ENCODE measurements around the gene TRUB2.

DNA sequence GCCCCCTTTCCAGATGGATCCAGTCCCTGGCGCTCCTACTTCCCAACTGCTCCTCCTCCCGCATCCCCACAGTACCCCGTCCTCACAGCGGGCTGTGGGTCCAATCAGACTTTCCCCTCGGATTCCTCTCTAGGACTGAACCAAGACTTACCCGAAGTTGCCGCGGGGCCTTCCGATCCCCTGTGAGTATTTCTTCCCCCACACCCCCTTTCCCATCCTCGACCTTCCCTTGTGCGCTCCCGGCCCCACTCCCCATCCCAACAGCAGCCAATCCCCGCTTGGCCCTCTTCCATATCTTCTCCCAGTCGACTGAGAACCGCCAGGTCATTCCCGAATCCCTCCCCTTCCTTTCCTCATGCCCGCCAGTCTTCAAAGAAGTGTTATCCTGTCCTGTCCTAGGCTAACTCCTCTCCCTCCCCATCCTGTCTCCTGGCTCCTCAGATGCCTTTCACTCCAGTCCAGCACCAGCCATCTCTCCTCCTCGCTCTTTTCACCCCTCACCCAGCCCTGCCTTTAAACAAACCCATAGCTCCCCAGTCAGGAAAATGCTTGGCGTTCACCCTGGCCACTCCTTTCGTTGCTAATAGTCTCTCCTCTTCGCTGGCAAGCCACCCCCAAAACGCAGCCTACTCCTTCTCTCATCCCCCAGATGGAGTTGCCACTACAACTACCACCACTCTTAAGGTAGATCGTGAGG lies 45.5 kb downstream of the TRUB2 start:
- TF ChIP-seq, protein P1, sequence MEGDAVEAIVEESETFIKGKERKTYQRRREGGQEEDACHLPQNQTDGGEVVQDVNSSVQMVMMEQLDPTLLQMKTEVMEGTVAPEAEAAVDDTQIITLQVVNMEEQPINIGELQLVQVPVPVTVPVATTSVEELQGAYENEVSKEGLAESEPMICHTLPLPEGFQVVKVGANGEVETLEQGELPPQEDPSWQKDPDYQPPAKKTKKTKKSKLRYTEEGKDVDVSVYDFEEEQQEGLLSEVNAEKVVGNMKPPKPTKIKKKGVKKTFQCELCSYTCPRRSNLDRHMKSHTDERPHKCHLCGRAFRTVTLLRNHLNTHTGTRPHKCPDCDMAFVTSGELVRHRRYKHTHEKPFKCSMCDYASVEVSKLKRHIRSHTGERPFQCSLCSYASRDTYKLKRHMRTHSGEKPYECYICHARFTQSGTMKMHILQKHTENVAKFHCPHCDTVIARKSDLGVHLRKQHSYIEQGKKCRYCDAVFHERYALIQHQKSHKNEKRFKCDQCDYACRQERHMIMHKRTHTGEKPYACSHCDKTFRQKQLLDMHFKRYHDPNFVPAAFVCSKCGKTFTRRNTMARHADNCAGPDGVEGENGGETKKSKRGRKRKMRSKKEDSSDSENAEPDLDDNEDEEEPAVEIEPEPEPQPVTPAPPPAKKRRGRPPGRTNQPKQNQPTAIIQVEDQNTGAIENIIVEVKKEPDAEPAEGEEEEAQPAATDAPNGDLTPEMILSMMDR (IDR thresholded peaks at IDR 0.05; ENCODE audit: low read depth, low read length, poor library complexity, severe bottlenecking): no peak
- TF ChIP-seq EZH2phosphoT487 (IDR thresholded peaks at IDR 0.05; ENCODE audit: borderline replicate concordance, low read length): no peak
